Retina (tissue), 1 donor: ENCODE measurements around the gene CYSRT1.

Source experiments
- DNase-seq: peaks from one replicate; pipeline ENCODE4 v3.0.0-alpha.2; 2016

CYSRT1 gene, protein sequence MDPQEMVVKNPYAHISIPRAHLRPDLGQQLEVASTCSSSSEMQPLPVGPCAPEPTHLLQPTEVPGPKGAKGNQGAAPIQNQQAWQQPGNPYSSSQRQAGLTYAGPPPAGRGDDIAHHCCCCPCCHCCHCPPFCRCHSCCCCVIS

DNA sequence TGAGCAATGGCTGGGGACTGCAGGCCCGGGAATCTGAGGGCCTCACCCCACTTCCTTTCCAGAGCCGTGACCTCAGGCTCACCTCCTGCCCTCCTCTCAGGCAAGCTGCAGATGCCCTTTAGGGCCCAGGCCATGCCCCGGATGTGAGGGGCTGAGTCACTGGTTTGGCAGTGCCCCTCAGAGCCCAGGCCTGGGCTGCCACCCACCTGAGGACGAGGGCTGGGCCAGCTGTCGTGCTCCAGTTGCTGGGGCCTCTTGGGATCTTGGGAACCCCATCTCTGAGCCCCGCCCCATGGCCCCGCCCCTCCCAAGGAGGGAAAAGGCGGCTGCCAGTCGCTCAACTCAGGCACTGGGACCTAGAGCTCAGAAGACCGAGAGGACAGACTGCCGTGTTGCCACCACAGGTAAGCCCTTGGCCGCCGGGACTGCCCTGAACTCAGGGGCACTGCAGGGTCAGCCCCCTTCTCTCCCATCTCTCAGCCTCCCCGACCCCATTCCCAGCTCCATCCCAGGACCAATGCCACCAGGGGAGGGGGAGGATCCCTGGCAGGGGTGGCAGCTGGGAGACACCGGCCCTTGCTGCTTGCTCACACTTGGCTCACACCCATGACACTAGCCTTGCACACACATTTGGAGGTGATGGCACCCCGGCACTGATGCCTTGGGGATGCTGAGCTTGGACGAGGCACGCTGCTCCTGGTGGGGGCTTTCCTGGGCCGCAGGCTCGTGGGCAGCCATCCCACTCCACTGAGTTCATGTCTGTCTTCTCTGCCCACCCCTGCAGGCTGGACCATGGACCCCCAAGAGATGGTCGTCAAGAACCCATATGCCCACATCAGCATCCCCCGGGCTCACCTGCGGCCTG, at the start of gene CYSRT1:
TSS of gene CYSRT1 (plus strand) at position 345 of the 865 bp plus-strand sequence. CDS start at position 793, 448 bp downstream.
- no peak for DNase-seq

DNA sequence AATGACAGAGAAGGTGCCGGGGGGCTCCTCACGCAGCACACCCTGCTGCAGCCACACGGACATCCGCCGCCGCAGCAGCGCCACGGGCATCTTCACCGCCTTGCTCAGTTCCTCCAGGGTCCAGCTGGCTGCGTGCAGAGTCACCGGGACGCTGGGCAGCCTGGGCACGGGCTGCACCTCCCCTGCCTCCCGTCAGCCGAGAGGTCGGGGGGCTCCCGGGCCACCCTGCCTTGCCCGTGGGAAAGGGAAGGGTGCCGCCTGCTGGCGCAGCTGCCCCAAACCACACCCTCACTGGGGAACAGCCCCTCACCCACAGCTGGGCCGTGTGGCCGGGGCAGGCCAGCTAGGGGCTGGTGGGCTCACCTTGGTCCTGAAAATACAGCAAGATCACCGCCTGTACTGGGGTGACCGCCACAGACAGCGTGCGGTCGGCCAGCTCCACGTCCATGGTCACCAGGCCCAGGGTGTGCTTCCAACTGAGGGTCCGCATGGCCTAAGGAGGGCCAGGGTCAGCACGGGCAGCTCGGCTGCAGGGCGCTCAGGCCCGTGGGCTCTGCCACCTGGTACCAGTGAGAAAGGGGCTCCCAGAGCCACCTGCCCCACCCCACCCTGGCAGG, 49.5 kb upstream of the CYSRT1 start:
- DNase-seq: no peak

DNA sequence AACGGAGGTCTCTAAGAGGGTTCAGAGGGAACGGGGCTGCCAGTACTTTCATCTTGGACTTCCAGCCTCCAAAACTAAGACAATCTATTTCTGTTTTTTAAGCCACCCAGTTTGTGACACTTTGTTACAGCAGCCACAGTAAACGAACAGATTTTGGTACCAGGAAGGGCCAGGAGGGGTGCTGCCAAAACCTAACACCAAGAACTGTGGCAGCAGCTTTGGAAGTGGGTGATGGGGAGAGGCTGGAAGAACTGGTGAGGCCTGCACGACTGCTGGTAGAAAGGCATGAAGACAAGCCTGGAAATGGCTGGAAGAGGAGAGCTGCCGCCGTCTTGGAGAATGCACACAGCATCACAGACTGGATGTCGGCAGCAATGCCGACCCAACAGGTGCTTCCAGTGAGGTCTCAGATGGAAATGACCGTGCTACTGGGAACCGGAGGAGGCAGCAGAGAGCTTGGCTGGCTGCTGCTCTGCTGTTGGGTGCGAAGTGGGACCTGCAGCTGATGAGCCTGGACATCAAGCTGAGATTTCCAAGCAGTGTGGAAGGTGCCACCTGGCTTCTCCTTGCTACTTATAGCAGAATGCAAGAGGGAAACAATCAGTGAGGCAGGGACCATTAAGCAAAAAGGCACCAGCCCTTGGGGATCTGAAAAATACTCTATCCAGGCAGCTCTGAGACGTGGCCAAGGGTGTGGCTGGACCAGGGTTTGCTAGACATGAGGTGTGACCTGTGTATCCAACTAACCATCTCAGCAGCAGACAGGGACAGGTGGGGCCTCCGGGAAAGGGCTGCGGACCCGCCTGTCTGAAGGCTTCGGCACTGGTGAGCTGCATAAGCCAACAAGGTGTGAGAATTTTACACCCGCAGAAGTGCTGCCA, 48.4 kb upstream of the CYSRT1 start:
- no peak for DNase-seq

DNA sequence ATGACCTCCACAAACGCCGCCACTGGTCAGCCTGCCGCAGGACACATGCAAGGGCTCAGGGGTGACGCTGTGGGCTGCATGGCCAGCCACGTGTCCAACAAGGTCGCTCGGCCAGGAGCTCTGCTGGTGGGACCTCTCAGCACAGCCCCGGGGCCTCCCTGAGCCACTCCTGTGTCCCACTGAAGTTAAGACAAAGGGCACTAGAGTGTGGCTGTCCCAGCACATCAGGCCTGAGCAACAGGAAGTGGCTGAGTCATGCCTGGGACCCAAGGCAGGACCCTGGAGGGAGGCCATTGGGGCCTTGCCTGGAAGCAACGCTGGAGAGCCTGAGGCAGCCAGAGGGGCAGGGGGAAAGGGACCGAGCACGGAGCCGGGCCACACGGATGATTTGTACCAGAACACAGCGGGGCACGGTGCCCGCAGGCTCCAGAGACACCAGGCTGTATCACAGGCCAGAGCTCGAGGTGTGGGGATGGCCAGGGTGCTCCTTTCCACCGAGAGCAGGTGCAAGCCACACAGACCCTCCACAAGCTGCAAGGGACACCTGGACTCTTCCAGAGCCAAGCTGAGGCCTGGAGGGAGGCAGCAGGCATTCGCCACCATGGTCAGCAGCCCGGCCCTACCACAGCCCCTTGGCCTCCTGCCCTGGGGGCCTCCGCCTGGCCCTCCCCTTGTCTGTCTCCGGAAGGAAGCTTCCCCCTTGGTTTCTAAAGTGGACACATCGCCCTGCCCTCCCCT, 46.6 kb upstream of the CYSRT1 start:
- no peak for DNase-seq

DNA sequence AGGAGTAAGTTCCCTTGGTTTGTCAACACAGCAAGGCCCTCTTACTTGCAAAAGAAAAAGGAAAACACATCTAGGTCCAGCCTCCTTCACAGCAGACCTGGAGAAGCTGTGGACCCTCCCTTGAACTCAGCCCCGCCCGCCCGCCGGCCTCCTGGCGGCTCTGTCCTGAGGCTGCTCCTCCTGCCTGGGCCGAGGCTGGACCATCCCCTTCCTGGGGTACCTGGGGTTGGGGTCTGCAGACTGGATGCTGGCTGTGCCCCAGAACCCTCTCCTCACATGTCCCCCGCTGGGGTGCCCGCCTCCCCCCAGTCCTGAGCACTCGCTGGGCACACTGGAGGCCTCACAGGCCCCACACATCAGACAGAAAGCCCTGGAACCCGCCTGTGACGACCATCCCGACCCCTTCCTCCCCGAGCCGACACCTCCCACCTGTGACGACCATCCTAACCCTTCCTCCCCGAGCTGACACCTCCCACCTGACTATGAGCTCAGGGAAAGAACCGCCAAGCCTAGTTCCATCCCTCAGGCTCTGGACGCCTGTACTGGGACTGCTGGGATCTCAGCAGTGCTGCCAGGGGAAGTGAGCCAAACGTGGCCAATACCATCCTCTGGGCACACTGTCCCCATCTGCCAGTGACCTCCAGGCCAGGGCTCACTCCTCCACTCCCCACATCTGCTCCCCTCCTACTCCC, 45.9 kb upstream of the CYSRT1 start:
- no peak for DNase-seq

DNA sequence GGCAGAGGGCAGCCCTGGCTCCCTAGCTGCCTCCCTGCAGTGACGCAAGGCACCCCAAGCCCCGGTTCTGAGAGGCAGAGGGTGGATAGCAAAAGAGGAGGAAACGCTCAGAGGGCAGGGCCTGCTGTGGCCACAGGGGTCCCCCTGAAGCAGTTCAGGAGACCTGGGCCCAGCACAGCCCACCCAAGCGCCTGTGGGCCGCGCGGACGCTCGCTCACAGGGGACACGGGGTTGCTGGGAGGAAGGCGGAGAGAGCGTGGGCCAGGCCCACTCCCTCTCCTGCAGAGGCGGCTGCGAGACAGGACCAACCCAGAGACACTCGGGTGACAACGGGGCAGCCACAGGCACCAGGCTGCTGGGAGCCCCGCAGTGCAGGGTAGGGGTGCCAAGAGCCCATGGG, 45.2 kb upstream of the CYSRT1 start:
- DNase-seq: no peak

DNA sequence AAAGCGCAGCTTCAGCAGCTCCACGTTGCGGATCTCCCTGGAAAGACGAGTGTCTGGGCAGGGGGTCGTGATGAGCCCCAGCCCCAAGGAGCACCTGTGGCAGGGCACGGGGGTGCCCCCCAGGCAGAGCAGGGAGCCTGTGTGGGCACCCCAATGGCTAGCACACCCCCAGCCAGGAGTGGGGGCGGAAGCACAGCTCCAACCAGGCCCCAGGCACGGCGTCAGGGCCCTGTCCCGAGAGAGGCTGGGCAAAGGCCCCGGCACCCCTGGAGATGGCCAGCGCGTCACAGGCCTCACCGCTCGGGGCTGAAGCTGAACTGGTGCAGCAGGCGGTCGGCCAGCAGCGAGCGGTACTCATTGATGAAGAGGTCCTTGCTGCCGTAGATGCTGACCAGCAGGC, 44.5 kb upstream of the CYSRT1 start:
- DNase-seq: no peak

DNA sequence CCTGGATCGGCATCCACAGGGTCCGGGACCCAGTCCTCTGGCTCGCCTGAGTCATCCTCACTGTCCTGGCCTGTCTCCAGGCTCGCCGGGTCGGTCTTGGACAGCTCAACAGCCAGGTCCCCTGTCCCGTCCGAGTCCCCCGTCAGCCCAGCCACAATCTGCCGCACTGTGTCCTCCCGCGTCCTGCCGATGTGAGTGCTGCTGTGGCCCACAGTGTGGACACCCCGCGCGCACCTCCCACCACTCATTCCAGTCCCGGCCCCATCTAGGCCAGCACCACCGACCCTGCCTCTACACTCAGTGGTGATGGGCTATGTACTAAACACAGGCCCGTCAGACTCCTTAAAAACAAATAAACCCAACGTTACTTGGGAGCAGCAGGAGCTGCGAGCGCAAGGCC, 43.3 kb upstream of the CYSRT1 start:
- no peak for DNase-seq

DNA sequence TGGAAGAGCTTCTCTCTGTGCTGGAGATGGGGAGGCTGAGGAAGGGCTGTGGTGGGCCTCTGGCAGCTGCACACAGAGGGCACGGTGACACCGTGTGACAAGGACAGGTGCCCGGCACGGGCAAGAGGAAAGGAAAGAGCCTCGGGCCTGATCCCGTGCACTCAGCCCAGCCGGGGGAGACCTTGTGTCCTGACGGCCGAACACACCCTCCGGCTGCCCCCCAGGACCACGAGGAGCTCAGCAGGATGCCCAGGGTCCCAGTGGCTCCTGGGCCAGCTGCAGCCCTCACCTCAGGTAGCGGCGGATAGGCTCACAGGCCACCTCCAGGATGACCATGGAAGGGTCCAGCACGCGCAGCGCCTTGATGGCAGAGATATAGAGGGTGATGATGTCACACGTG, 42.1 kb upstream of the CYSRT1 start:
- no peak for DNase-seq

DNA sequence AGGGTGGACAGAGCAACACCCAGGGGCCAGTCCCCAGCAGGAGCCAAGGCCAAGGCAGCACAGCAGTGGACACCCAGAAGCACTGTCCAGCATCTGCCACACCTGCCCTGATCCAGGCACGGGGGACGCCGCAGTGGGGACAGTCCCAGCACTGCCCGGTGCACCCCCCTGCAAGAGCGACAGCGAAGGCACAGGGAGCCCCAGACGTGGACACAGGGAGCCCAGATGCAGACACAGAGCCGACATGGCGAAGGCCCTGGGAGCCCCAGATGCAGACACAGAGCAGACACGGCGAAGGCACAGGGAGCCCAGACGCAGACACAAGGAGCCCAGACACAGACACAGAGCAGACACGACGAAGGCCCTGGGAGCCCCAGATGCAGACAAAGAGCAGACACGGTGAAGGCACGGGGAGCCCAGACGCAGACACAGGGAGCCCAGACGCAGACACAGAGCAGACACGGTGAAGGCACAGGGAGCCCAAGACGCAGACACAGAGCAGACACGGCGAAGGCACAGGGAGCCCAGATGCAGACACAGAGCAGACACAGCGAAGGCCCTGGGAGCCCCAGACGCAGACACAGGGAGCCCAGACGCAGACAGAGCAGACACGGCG, 40.9 kb upstream of the CYSRT1 start:
- no peak for DNase-seq

DNA sequence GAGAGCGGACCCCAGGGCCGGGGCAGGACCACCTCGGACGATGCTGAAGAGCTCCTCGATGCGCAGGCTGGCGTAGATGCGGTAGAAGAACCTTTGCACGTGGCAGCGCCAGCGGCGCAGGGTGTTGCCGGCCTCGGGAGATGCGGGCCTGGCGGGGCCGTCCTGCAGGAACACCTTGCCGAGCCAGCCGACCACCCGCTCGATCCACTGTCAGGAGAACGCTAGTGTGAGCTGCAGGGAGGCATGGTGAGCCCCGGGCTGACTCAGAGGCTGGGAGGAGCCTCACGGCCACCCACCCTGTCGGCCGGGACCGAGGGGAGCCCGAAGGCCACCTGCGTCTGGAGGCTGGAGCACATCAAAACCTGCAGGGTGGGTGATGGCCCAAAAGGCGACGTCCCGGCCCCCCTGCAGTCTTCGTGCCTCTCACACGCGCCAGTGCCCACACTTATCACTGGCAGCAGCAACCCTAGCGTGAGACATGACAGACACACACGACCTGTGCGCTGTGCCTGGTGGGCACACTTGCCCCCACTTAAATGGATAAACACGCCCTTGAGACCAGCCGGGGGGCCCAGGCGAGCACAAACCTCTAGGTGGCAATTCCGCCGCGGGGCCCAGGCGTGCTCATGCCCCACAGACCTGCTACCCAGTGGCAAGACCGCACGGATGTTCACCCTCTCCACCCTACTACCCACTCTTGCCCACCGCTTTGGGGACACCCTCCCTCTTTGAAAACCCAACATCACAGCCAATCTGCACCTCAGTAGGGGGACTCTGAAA, 39.9 kb upstream of the CYSRT1 start:
- DNase-seq: no peak

DNA sequence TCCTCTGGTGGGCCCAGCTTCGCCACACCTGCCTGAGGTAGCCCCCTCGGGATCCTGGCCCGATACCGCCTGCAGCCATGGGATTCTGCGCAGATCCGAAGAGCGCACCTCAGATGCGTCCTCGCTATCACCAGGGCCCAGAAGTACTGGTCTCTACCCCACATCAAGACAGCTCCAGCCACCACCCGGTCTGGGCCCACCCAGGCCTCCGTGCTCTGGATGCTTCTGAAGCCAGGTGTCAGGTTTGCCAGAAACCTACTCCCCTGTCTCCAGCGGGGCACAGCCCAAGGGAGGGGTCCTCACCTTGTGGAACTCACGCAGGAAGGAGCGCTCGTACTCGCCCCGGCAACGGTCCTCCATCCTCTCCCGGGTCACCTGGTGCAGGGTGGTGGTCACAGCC, 39.1 kb upstream of the CYSRT1 start:
- no peak for DNase-seq

DNA sequence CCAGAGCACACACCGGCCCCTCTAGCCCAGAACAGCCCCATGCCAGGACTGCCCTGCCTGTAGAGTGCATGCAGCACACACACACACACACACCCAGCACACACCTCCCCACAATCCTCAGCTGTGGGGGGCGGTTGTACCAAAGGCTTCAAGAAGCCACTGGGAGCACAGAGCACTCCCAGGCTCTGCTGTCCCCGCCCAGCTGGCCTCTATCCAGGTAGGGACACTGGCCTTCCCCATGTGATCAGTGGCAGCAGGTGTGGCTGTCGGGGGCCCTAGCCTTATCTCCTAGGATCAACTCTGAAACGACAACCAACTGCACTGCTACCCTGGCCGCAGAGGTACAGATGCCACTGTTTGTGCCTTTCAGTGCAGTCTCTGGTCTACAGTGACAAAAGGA, 38.6 kb upstream of the CYSRT1 start:
- no peak for DNase-seq

DNA sequence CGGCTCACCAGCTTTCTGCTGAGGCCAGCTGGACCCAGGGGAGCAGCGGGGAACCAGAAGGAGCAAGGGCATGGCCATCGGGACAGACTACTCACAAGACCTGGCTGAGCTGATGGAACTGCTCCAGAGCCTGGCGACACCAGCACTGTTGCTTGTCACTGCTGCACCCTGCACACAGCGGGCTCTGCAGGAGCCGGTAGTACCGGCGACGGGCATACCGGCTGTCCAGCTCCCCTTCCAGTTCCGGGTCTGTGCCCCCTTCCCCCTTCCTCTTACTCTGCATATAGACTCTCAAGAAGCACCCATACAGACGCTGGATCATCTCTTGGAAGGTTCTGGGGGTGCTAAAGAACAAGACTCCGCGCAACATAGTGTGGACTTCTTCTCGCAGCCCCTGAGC, 37.6 kb upstream of the CYSRT1 start:
- DNase-seq: no peak

DNA sequence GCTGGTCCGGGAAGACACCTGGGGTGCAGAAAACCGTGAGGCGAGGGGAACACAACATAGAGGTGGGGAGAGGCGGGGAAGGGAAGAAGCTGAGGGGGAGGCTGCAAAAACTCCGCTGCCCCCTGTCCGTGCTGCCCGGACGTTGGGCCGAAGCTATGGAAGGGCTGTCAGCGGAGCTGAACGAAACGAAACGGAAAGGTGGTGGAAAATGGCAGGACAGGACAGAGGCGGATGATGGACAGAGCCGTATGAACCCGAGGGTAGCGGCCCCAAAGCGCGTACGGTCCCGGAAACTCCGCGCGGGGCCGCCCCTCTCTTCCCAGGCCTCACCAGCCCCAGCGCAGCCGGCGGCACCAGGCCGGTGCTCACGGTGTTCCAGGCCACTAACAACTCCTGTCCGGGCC, 36.9 kb upstream of the CYSRT1 start:
- DNase-seq: no peak

DNA sequence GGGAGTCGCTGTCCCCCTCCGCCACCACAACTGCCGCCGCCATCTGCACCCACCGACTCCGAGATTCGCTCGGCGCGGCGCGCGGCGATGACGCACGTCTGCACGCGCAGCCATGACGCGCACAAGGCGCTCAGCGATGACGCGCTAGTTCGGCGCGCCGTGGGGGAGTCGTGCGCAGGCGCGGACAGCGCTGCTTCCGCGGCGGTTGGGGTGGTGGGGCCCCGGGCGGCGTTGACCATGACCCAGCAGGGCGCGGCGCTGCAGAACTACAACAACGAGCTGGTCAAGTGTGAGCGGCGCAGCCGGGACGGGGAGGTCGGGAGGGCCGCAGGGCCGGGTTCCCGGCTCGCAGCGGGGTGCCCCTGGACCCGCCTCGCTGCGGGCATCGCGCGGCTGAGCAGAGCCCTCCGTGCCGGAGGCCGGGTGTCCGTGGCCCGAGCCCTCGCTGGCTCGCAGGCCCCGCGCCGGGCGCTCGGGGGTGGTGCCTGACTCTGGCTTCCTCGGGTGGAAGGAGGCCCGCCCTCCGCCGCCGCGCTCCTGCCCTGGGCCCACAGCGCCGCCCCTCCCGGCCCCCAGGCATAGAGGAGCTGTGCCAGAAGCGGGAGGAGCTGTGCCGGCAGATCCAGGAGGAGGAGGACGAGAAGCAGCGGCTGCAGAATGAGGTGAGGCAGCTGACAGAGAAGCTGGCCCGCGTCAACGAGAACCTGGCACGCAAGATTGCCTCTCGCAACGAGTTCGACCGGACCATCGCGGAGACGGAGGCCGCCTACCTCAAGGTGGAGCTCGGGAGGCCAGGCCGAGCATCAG, 36.3 kb upstream of the CYSRT1 start, which contains the start of the genes ANAPC2 and SSNA1:
TSS of gene ANAPC2 (minus strand) at position 71 of the 807 bp plus-strand sequence. CDS start at position 43, 28 bp downstream.
TSS of gene SSNA1 (plus strand) at position 187 of the 807 bp plus-strand sequence. CDS start at position 238, 51 bp downstream.
- DNase-seq: peak; percentile 99

DNA sequence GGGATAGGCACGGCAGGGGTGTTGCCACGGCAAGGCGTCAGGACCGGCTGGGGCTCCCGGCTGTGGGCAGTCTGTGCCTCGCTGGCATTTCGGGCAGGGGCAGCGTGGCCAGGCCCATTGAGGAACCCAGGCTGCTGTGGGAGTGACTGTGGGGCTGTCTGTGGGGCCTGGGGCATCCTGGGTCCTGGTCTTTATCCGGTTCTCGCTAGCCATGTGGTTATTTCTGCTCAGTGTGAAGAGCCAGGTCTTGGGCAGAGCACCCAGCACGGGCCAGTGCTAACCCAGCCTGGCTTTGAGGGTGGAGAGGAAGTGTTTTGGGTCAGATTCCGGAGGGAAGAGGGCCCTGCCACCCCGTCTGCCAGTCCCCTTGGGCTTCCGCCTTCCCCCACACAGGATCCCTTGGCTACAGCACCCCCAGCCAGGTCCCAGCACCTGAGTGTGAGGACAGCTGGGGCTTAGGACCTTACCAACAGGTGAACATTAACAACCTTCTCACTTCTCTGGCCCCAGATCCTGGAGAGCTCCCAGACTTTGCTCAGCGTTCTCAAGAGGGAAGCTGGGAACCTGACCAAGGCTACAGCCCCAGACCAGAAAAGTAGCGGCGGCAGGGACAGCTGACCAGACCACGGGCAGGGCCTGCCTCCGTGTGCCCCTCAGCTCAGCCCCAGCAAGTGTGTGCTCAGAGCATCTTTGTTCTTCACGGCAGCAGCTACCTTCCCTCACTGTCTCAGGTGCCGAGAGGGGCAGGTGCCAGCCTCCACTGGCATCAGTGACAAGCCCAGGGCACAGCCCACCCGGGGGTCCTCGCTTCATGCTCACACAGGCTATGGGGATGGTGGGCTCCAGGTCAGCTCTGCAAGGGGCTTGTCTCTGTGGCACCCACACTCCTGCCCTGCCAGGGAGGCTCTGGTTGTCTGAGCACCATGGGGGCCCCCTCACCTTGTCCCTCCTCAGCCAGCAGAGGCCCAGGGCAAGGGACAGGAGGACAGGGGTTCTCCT, 35.4 kb upstream of the CYSRT1 start:
- no peak for DNase-seq

DNA sequence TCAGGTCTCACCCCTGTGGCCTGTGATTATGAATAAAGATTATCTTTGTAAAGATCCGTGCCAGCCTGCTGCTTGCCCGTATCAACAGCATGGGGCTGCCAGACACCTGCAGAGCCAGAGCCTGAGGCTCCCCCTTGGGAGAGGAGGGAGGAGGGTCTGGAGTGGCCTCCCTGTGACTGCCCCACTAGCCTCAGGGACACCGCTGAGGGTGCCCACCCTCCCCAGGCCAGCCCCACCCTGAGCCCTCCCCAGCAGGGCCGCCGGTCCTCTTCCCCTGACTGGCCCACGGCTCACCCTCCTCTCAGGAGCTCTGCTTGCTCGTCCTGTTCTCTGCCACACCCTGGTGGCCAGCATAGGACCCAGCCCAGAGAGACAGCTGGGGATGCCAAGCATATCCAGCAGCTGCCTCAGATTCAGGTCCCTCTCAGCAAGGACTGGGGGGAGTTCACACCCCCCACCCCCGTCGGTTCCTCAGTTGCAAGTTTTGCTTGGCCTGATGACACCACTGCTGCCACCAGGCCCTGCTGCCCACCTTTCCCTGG, 34.6 kb upstream of the CYSRT1 start:
- no peak for DNase-seq
